Stimulated activated CD4-positive, alpha-beta T cell treated with anti-CD3 and anti-CD28 coated beads, Interleukin-2, amount 100 ng/mL, for 48 hours (primary cell): Measurements from ENCODE around the gene HIPK3.
"Not testable (repeated sequence)": the region's sequence is repeated elsewhere in the genome, so short reads cannot be mapped to it uniquely, and the experiment has no call there.

Source experiments
- DNase-seq, 2 donors: peaks; one replicate each; pipeline ENCODE4 v3.0.0-alpha.2; 2020

Gene HIPK3

GRCh38 chr11:33259869-33260268 lies 2.7 kb downstream of the HIPK3 start:
- no peak for DNase-seq

- DNase-seq = not testable (repeated sequence)
Measured at GRCh38 chr11:33261350-33261749, 4.2 kb downstream of the HIPK3 start.

GRCh38 chr11:33262011-33262645 lies 4.9 kb downstream of the HIPK3 start:
- no peak for DNase-seq

- DNase-seq = no peak
Measured at GRCh38 chr11:33263549-33263948, 6.4 kb downstream of the HIPK3 start.

GRCh38 chr11:33264926-33265325 lies 7.7 kb downstream of the HIPK3 start:
- no peak for DNase-seq

GRCh38 chr11:33266393-33267215 lies 9.4 kb downstream of the HIPK3 start:
- DNase-seq = no peak

- no peak for DNase-seq
Measured at GRCh38 chr11:33268945-33269540, 11.9 kb downstream of the HIPK3 start.

- no peak for DNase-seq
Measured at GRCh38 chr11:33269822-33270221, 12.6 kb downstream of the HIPK3 start.

GRCh38 chr11:33271059-33271458 lies 13.9 kb downstream of the HIPK3 start:
- no peak for DNase-seq

- no peak for DNase-seq
Measured at GRCh38 chr11:33272338-33273107, 15.3 kb downstream of the HIPK3 start.

- DNase-seq = no peak
Measured at GRCh38 chr11:33273656-33274055, 16.5 kb downstream of the HIPK3 start.

- DNase-seq = no peak
Measured at GRCh38 chr11:33280411-33280810, 23.2 kb downstream of the HIPK3 start.

- no peak for DNase-seq
Measured at GRCh38 chr11:33281758-33282157, 24.6 kb downstream of the HIPK3 start.

- no peak for DNase-seq
Measured at GRCh38 chr11:33284818-33285217, 27.6 kb downstream of the HIPK3 start.

GRCh38 chr11:33290319-33290718 lies 33.1 kb downstream of the HIPK3 start:
- DNase-seq = no peak

- DNase-seq = no peak
Measured at GRCh38 chr11:33291004-33291777, 34.0 kb downstream of the HIPK3 start.

- DNase-seq = no peak
Measured at GRCh38 chr11:33292311-33292710, 35.1 kb downstream of the HIPK3 start.

GRCh38 chr11:33294224-33294623 lies 37.0 kb downstream of the HIPK3 start:
- DNase-seq = no peak

- no peak for DNase-seq
Measured at GRCh38 chr11:33294797-33295196, 37.6 kb downstream of the HIPK3 start.

- DNase-seq = no peak
Measured at GRCh38 chr11:33296695-33297094, 39.5 kb downstream of the HIPK3 start.

GRCh38 chr11:33303541-33303940 lies 46.4 kb downstream of the HIPK3 start:
- no peak for DNase-seq

GRCh38 chr11:33306821-33307220 lies 49.6 kb downstream of the HIPK3 start:
- DNase-seq = not testable (repeated sequence)
